Measurements from ENCODE around the gene LARP1.

LARP1 gene

DNA sequence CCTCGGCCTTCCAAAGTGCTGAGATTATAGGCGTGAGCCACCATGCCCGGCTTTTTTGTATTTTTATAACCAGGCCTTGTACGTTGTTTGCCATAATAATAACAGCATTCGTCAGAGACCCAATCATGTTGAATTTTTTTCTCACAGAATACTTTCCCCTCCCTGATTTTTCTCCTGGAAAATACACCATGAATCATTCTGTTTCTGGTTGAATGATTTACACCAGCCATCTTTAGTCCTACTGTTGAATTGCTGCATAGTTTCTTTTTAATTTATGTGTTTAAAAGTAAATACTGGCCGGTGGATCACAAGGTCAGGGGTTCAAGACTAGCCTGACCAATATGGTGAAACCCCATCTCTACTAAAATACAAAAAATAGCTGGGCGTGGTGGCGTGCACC lies 106.8 kb downstream of the LARP1 start:
- no peak for DNase-seq

- DNase-seq, result no peak
Measured at GRCh38 chr5:154862766-154863165, 107.6 kb downstream of the LARP1 start.

DNA sequence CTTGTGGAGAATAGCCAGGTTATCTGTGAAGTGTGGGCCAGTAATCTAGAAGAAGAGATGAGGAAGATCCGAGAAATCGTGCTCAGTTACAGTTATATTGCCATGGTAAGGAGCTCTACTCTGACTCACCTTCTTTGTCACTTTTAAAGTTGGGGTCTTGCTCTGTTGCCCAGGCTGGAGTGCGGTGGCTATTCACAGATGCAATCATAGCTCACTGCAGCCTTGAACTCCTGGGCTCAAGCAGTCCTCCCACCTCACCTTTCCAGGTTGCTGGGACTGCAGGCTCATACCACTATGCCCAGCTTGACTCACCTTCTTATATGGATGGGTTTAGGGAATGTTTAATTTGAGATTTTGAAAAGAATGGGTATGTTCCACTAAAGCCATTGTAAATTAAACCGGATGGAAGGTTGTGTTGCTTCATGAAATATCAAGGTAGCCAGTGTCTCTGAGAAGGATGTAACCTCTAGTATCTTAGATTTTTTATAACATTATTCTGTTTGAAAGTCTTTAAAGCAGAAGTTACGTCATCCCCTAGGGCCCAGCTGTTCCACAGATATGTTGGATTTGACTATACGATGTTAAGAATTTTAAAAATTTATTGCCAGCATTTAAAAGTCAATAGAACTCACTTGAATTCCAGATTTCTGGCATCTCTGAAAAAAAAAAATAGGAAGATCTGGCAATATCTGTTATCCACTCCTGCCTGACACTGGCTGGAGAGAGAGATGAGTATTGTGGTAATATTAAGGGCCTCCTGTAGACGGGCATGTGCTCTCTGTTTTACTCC lies 108.3 kb downstream of the LARP1 start:
- DNase-seq, result no peak

DNA sequence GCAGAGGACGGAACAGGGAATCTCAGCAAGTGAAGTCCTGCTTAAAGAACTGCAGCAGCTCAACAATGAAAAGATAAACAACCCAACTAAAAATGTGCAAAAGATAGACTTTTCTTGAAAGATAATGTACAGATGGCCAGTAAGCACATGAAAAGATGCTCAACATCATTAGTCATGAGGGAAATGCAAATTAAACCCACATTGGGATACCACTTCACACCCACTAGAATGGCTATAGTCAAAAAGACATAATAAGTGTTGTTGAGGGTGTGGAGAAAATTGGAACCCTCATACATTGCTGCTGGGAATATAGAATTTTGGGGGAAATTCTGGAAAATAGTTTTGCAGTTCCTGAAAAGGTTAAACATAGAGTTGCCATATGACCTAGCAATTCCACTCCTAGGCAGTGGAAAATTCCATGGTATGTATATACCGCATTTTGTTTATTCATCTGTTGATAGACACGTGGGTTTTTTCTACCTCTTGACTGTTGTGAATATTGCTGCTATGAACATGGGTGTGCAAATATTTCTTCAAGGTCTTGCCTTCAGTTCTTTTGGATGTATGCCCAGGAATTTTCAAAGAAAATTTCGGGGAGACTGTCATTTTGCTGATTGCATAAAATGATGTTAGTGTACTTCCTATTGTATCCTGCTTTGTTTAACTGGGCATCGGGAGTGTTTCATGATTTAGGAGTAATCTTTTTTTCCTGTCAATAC lies 110.4 kb downstream of the LARP1 start:
- no peak for DNase-seq

DNA sequence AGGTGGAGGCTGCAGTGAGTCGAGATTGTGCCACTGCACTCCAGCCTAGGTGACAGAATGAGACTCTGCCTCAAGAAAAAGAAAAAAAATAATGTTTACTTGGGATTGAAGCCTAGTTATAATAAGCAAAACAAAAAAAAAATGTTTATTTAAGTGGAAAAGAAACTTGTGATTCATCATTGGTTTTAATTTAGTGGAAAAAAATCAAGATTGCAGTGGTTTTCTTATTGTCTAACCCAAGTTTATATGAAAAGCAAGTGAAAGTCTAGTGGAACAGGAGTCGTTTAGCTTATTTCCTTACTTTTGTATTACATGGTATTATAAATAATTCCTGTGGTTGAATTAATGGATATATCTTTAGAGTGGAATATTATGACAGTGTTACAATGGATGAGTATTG lies 111.7 kb downstream of the LARP1 start:
- no peak for DNase-seq
